B cell (primary cell): ENCODE results near the gene SEL1L. TPM values are rescaled to one million over a fixed set of nuclear protein-coding genes. Genes with fewer than 3 reads are reported as not detected.

Experiments
- ATAC-seq: fragments of 200-7000 bp; cut with Tn5 transposase; one replicate; pipeline ENCODE4 v1.10.0; 2021; ENCODE audit warnings: low read depth, mild to moderate bottlenecking, moderate number of reproducible peaks, moderate library complexity
- CTCF ChIA-PET: fragments of 350-600 bp; sonication (Branson Sonifier 250); formaldehyde crosslinking; loops from one replicate; lab custom pipeline; 2021; ENCODE audit warnings: antibody characterized with exemption, inconsistent platforms; lab: Charles Lee
- POLR2A ChIA-PET: fragments of 350-600 bp; sonication (Branson Sonifier 250); formaldehyde crosslinking; loops from one replicate; lab custom pipeline; 2021; ENCODE audit warnings: antibody characterized with exemption; lab: Charles Lee
- DNase-seq: peaks from one replicate; pipeline ENCODE4 v3.0.0; 2013
- H2AFZ ChIP-seq: 2 replicates; pipeline ENCODE4 v1.6.1; 2012; ENCODE audit warnings: mild to moderate bottlenecking, low read depth, low read length; ENCODE audit not compliant: insufficient read depth, poor library complexity, severe bottlenecking
- H3K27ac ChIP-seq, 2 donors: 1 replicate in 1 of 2; 2 replicates in 1 of 2; pipeline ENCODE4 v1.5.1; 2012 to 2013; ENCODE audit warnings: low read length in 2 of 2, mild to moderate bottlenecking in 2 of 2, moderate library complexity in 1 of 2
- H3K27me3 ChIP-seq, 4 experiments: fragments of 200-600 bp in 1 of 4; sonication (generic) in 1 of 4; replicated peaks in 1 of 4; 1 replicate in 2 of 4; 2 replicates in 2 of 4; pipeline versions ENCODE4 v1.6.1 to v1.7.0; 2013 to 2016; ENCODE audit warnings: low read length in 3 of 4, mild to moderate bottlenecking in 2 of 4, mixed read lengths in 1 of 4, moderate library complexity in 1 of 4; ENCODE audit not compliant: insufficient read depth in 4 of 4, control insufficient read depth in 3 of 4; ENCODE audit errors: control extremely low read depth in 1 of 4
- H3K36me3 ChIP-seq, 2 experiments: replicated peaks in 1 of 2; 1 replicate in 1 of 2; 2 replicates in 1 of 2; pipeline versions ENCODE4 v1.6.1 to v1.7.1; 2013; ENCODE audit warnings: low read length in 1 of 2; ENCODE audit not compliant: insufficient read depth in 2 of 2, control insufficient read depth in 1 of 2; ENCODE audit errors: control extremely low read depth in 1 of 2, extremely low read depth in 1 of 2
- H3K4me1 ChIP-seq, 2 donors: fragments of 200-600 bp in 1 of 2; sonication (generic) in 1 of 2; 1 replicate in 1 of 2; 2 replicates in 1 of 2; pipeline versions ENCODE4 v1.5.1 to v1.6.1; 2013 to 2017; ENCODE audit warnings: low read length in 2 of 2; ENCODE audit not compliant: control insufficient read depth in 2 of 2, insufficient read depth in 2 of 2
- H3K4me2 ChIP-seq: replicated peaks from 2 replicates; pipeline ENCODE3; 2012; ENCODE audit warnings: mild to moderate bottlenecking, low read depth, low read length; ENCODE audit not compliant: poor library complexity, severe bottlenecking
- H3K4me3 ChIP-seq, 5 experiments: fragments of 200-600 bp in 1 of 5; sonication (generic) in 1 of 5; 1 replicate in 3 of 5; 2 replicates in 2 of 5; pipeline versions ENCODE4 v1.5.1 to v1.7.0; 2011 to 2016; ENCODE audit warnings: low read length in 4 of 5, mild to moderate bottlenecking in 4 of 5, low read depth in 2 of 5, control low read depth in 1 of 5, moderate library complexity in 1 of 5; ENCODE audit not compliant: insufficient read depth in 1 of 5; ENCODE audit errors: control extremely low read depth in 1 of 5, extremely low read depth in 1 of 5
- H3K79me2 ChIP-seq: fragments of 200-600 bp; sonication (generic); one replicate; pipeline ENCODE4 v1.6.0; 2016; ENCODE audit warnings: low read length; ENCODE audit not compliant: control insufficient read depth, insufficient read depth
- H3K9ac ChIP-seq: fragments of 200-600 bp; sonication (generic); 2 replicates; pipeline ENCODE4 v1.6.1; 2017; ENCODE audit warnings: mild to moderate bottlenecking, low read length, moderate library complexity
- H3K9me3 ChIP-seq, 3 donors: one replicate each; pipeline versions ENCODE4 v1.6.1 to v1.7.1; 2013; ENCODE audit warnings: low read length in 2 of 3; ENCODE audit not compliant: control insufficient read depth in 2 of 3, insufficient read depth in 1 of 3; ENCODE audit errors: control extremely low read depth in 1 of 3
- H4K20me1 ChIP-seq: 2 replicates; pipeline ENCODE4 v1.6.0; 2012; ENCODE audit warnings: mild to moderate bottlenecking, low read length; ENCODE audit not compliant: insufficient read depth, control insufficient read depth, poor library complexity, severe bottlenecking
- H3K27ac Mint-ChIP-seq: one replicate; pipeline ENCODE4 v1.8.0; 2021; ENCODE audit warnings: mixed read lengths
- H3K27me3 Mint-ChIP-seq: one replicate; pipeline ENCODE4 v1.8.0; 2021; ENCODE audit warnings: mixed read lengths
- H3K4me1 Mint-ChIP-seq: one replicate; pipeline ENCODE4 v1.8.0; 2021; ENCODE audit warnings: mixed read lengths
- H3K4me3 Mint-ChIP-seq: one replicate; pipeline ENCODE4 v1.8.0; 2021; ENCODE audit warnings: mixed read lengths
- H3K9me3 Mint-ChIP-seq: one replicate; pipeline ENCODE4 v1.8.0; 2022; ENCODE audit warnings: mixed read lengths; ENCODE audit not compliant: insufficient read depth
- EZH2 ChIP-seq: IDR thresholded peaks from 2 replicates; pipeline ENCODE4 v1.6.1; 2012; ENCODE audit warnings: borderline replicate concordance, low read depth, mild to moderate bottlenecking, moderate library complexity, low read length; ENCODE audit not compliant: insufficient read depth, poor library complexity, severe bottlenecking
- WGBS: methylation state at CpG from one replicate; pipeline ENCODE4 v1.1.5; 2013; ENCODE audit warnings: missing lambda C conversion rate; ENCODE audit not compliant: insufficient coverage; 5-methylcytosine and 5-hydroxymethylcytosine counted together
- intact Hi-C: fragments of 100-400 bp; cut with micrococcal nuclease; formaldehyde crosslinking; loops from one replicate; pipeline ENCODE4 v1.10.0; 2022
- polyA plus RNA-seq: library from polyadenylated mRNA; depleted of rRNA; stranded (reverse); fragments of >200 nt; gene quantifications from 2 replicates; pipeline ENCODE4 v1.2.3, GENCODE V29; 2012
- total RNA-seq, 2 donors: library from RNA; stranded (reverse); fragments of 120-200 nt in 1 of 2; gene quantifications; 1 replicate in 1 of 2; 2 replicates in 1 of 2; pipeline versions ENCODE4 v1.2.3 to v1.2.4, GENCODE V29; 2013 to 2022
- TF ChIP-seq, protein P1 (sequence below): fragments of 200-600 bp; IDR thresholded peaks from one replicate; pipeline ENCODE4 v1.8.0; 2022; ENCODE audit warnings: antibody characterized with exemption, mild to moderate bottlenecking

The SEL1L gene
- total and polyA plus RNA-seq, 2 donors (not counting 1 experiment from before 2014, with no cell fraction given): 7.3 to 50.0 TPM

DNA sequence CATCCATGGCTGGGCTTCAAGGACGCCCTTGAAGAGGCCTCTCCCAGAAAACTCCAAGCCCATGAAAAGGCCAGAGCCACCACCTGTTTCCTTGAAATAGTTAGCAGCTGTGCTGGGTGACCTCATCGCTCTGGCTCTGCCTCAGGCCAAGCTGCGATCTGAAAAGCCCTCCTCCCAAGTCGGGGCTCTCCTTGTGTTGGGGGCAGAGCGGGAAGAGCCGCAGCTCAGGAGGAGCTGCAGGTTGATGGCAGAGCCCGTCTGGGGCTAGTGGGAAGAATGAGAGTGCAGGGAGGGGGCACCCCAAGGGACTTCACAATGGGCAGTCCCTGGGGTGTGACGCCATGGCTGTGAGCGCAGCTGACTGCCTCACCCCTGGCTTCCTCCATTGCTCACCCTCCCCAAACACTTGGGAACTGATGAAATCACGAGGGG is 83.5 kb downstream of the SEL1L start:
- Histone ChIP-seq H4K20me1 (no peaks in the 10 kb centered on the region), H3K27ac (no peak overlapping the region), H3K4me1 (peaks cover 0 to 3% of the 10 kb centered on the region in 2 donors), H3K79me2 (no peaks in the 10 kb centered on the region), H3K9me3 (no peaks in the 10 kb centered on the region), H3K4me2 (no peak overlapping the region), H3K27me3 (peaks cover 0 to 11% (median 0%) of the 10 kb centered on the region in 4 experiments), H3K36me3 (no peaks in the 10 kb centered on the region), H3K9ac (no peak overlapping the region), H3K4me3 (no peak overlapping the region), H2AFZ (no peak overlapping the region)
- Mint-ChIP-seq H3K27ac (no peak overlapping the region), H3K9me3 (no peaks in the 10 kb centered on the region), H3K4me3 (no peak overlapping the region), H3K4me1 (peaks cover 8% of the 10 kb centered on the region), H3K27me3 (peaks cover 36% of the 10 kb centered on the region)
- ChIA-PET CTCF (interaction anchor here (1.4 to 5.6 kb wide), 2 partner anchors 179 to 181 kb away, joined by 5 to 32 read pairs; no protein-coding TSS in a partner anchor), POLR2A (no interaction called here)
- DNase-seq (no peak), ATAC-seq (no peak)
- intact Hi-C loops: no loop called here
- TF ChIP-seq EZH2: no peak
- TF ChIP-seq, protein P1, sequence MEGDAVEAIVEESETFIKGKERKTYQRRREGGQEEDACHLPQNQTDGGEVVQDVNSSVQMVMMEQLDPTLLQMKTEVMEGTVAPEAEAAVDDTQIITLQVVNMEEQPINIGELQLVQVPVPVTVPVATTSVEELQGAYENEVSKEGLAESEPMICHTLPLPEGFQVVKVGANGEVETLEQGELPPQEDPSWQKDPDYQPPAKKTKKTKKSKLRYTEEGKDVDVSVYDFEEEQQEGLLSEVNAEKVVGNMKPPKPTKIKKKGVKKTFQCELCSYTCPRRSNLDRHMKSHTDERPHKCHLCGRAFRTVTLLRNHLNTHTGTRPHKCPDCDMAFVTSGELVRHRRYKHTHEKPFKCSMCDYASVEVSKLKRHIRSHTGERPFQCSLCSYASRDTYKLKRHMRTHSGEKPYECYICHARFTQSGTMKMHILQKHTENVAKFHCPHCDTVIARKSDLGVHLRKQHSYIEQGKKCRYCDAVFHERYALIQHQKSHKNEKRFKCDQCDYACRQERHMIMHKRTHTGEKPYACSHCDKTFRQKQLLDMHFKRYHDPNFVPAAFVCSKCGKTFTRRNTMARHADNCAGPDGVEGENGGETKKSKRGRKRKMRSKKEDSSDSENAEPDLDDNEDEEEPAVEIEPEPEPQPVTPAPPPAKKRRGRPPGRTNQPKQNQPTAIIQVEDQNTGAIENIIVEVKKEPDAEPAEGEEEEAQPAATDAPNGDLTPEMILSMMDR: no peak
- WGBS: 68% methylated on average over 9 of the region's 10 CpGs

DNA sequence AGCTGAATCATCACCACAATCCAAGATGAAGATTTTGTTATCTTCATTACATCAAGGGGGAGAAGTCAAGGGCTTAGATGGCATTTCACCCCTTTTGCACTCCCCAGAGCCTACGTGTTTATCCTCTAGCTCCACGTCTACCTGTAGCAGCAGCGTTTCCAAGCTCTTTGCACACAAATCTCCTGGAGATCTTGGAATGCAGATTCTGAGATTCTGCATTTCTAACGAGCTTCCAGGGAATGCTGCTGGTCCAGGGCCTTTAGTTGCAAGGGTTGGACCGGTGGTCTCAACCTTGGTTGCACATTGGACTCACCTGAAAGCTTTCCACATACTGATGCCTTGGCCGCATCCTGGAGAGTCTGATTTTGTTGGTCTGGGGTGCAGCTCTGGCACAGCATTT is 84.1 kb downstream of the SEL1L start:
- no peaks in the 10 kb centered on the region for H3K36me3 ChIP-seq
- no peak for TF ChIP-seq EZH2
- TF ChIP-seq, protein P1: no peak
- no peak overlapping the region for H3K27ac ChIP-seq
- Mint-ChIP-seq H3K27me3 (peaks cover 38% of the 10 kb centered on the region), H3K4me3 (no peak overlapping the region), H3K9me3 (no peaks in the 10 kb centered on the region), H3K27ac (no peak overlapping the region), H3K4me1 (peaks cover 7% of the 10 kb centered on the region)
- H3K79me2 ChIP-seq: no peaks in the 10 kb centered on the region
- ATAC-seq: no peak
- H3K4me3 ChIP-seq: no peak overlapping the region
- peaks cover 0 to 3% of the 10 kb centered on the region in 2 donors for H3K4me1 ChIP-seq
- WGBS: 92% methylated on average over 6 of the region's 6 CpGs
- no peaks in the 10 kb centered on the region for H4K20me1 ChIP-seq
- no peaks in the 10 kb centered on the region for H3K9me3 ChIP-seq
- no peak overlapping the region for H2AFZ ChIP-seq
- POLR2A ChIA-PET: no interaction called here
- intact Hi-C loops: no loop called here
- H3K27me3 ChIP-seq: peaks cover 0 to 11% (median 0%) of the 10 kb centered on the region in 4 experiments
- no peak for DNase-seq
- no peak overlapping the region for H3K4me2 ChIP-seq
- H3K9ac ChIP-seq: no peak overlapping the region
- CTCF ChIA-PET: interaction anchor here (0.8 to 1.4 kb wide), 2 partner anchors 178 to 279 kb away, joined by 3 to 5 read pairs; no protein-coding TSS in a partner anchor
